CD4-positive, CD25-positive, alpha-beta regulatory T cell (primary cell): ENCODE results near the gene CCBE1. TPM values are rescaled to one million over a fixed set of nuclear protein-coding genes. Genes with fewer than 3 reads are reported as not detected.

Experiments used
- ATAC-seq, 2 donors: fragments of 150-1000 bp; cut with Tn5 transposase; one replicate each; pipeline ENCODE4 v1.10.0; 2021; ENCODE audit warnings: low read depth in 2 of 2, moderate number of reproducible peaks in 2 of 2, moderate library complexity in 1 of 2
- DNase-seq, 3 donors: peaks; one replicate each; pipeline versions ENCODE4 v3.0.0 to v3.0.0-alpha.2; 2012 to 2022; ENCODE audit warnings: mixed read lengths in 1 of 3
- H3K27ac ChIP-seq: one replicate; pipeline ENCODE4 v1.7.0; 2013; ENCODE audit warnings: mild to moderate bottlenecking, low read length; ENCODE audit not compliant: insufficient read depth, poor library complexity, severe bottlenecking
- H3K27me3 ChIP-seq: one replicate; pipeline ENCODE4 v1.7.0; 2013; ENCODE audit warnings: low read length; ENCODE audit not compliant: control insufficient read depth, insufficient read depth
- H3K36me3 ChIP-seq: one replicate; pipeline ENCODE4 v1.7.0; 2013; ENCODE audit warnings: mild to moderate bottlenecking, low read length, moderate library complexity; ENCODE audit not compliant: control insufficient read depth, insufficient read depth
- H3K4me1 ChIP-seq: 2 replicates; pipeline ENCODE4 v1.7.0; 2013; ENCODE audit warnings: mild to moderate bottlenecking, low read length; ENCODE audit not compliant: insufficient read depth, control insufficient read depth, poor library complexity, severe bottlenecking
- H3K4me3 ChIP-seq: one replicate; pipeline ENCODE4 v1.7.0; 2013; ENCODE audit warnings: low read depth, mild to moderate bottlenecking, low read length, moderate library complexity
- H3K9me3 ChIP-seq, 2 experiments: 1 replicate in 1 of 2; 2 replicates in 1 of 2; pipeline ENCODE4 v1.7.0; 2013; ENCODE audit warnings: low read length in 2 of 2, mild to moderate bottlenecking in 1 of 2, moderate library complexity in 1 of 2; ENCODE audit not compliant: control insufficient read depth in 2 of 2
- H3K27ac Mint-ChIP-seq, 3 donors: one replicate each; pipeline ENCODE4 v1.8.0; 2020 to 2022; ENCODE audit warnings: mild to moderate bottlenecking in 3 of 3, mixed read lengths in 3 of 3, moderate library complexity in 2 of 3
- H3K27me3 Mint-ChIP-seq: one replicate; pipeline ENCODE4 v1.8.0; 2022; ENCODE audit warnings: mild to moderate bottlenecking, mixed read lengths
- H3K36me3 Mint-ChIP-seq: one replicate; pipeline ENCODE4 v1.8.0; 2020; ENCODE audit warnings: mixed read lengths
- H3K4me1 Mint-ChIP-seq, 4 donors: one replicate each; pipeline ENCODE4 v1.8.0; 2020 to 2022; ENCODE audit warnings: mixed read lengths in 4 of 4, mild to moderate bottlenecking in 1 of 4
- H3K4me3 Mint-ChIP-seq, 4 donors: one replicate each; pipeline ENCODE4 v1.8.0; 2020 to 2022; ENCODE audit warnings: mild to moderate bottlenecking in 4 of 4, mixed read lengths in 4 of 4, moderate library complexity in 3 of 4
- H3K9me3 Mint-ChIP-seq, 7 donors: one replicate each; pipeline ENCODE4 v1.8.0; 2020 to 2022; ENCODE audit warnings: mixed read lengths in 7 of 7, mild to moderate bottlenecking in 3 of 7, moderate library complexity in 2 of 7
- polyA plus RNA-seq, 4 donors: library from polyadenylated mRNA; unstranded; fragments of 300-500 nt; fragmentation: Illumina TruSeq; gene quantifications; one replicate each; pipeline ENCODE4 v1.2.3, GENCODE V29; 2021
- total RNA-seq: library from RNA; stranded (reverse); gene quantifications from one replicate; pipeline ENCODE4 v1.2.3, GENCODE V29; 2022

Gene CCBE1
- total and polyA plus RNA-seq, 5 donors from 2014 or later: not detected

DNA sequence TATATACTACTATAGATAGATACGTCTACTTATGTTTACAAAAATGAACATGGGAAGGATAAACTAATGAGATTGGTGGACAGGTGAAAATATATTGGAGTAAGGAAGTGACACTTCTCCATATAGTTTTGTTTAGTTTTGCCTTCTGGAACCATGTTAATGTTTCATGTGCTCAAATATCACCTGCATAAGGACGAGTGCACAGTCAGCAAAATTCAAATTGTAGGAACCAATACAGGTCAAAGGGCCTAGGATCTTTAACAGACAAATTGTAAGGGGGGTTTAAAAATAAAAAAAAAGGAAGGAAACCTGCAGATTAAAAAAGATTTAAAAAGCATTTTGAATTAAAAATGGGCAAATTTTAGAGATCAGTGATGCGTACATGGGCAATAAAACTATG lies 104.6 kb downstream of the CCBE1 start:
- Histone ChIP-seq H3K4me1 (no peaks in the 10 kb centered on the region), H3K36me3 (no peaks in the 10 kb centered on the region), H3K4me3 (no peak overlapping the region), H3K27ac (no peak overlapping the region), H3K9me3 (no peaks in the 10 kb centered on the region), H3K27me3 (no peaks in the 10 kb centered on the region)
- Mint-ChIP-seq H3K4me1 (no peaks in the 10 kb centered on the region), H3K36me3 (no peaks in the 10 kb centered on the region), H3K27me3 (peaks cover 13% of the 10 kb centered on the region), H3K9me3 (peaks cover 0 to 2% (median 0%) of the 10 kb centered on the region in 7 donors), H3K27ac (no peak overlapping the region), H3K4me3 (no peak overlapping the region)
- ATAC-seq (no peak), DNase-seq (no peak)

DNA sequence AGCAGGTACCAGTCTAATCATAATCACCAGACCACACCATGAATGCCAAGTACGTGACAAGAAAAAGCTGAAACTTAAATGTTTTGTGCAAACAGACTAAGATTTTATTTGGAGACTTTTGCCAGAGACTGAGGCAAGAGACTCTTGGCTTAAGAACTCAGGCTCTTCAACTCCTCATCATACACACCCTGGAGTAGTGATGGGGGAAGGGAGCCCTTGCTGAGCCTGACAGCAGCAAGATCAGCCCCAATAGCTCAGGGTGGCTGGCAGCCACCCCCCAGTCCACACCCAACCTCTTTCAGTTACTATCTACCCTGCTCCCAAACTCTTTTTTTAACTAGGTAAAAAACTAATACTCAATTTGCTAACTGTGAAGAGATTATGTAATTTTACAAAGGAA lies 114.8 kb downstream of the CCBE1 start:
- DNase-seq: no peak
- Mint-ChIP-seq H3K9me3 (peaks cover 0 to 5% (median 1%) of the 10 kb centered on the region in 7 donors), H3K4me3 (no peak overlapping the region)

DNA sequence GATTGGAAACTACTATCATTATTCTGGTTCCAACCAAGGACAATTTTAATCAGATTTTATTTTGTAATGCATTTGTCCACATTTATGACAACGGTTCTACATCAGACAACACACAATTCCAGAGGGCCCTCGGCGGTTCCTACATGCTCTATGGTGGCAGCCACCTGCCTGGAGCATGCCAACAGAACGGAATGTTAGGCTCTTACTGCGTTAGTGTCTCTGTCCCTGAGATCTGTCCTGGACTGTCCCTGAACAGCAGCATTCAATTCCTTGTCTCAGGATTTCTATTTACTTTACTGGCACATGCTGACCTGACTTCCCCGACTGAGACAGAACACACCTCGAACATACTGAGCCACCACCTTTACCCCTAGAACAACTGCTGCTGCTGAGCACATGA lies 117.7 kb downstream of the CCBE1 start:
- H3K4me1 Mint-ChIP-seq: peaks cover 0 to 2% (median 0%) of the 10 kb centered on the region in 4 donors
- Histone ChIP-seq H3K27ac (no peak overlapping the region), H3K36me3 (no peaks in the 10 kb centered on the region), H3K27me3 (no peaks in the 10 kb centered on the region), H3K4me3 (no peak overlapping the region), H3K4me1 (no peaks in the 10 kb centered on the region), H3K9me3 (no peaks in the 10 kb centered on the region)
- DNase-seq (no peak), ATAC-seq (no peak)
- H3K4me3 Mint-ChIP-seq: no peak overlapping the region
- H3K36me3 Mint-ChIP-seq: no peaks in the 10 kb centered on the region
- H3K27ac Mint-ChIP-seq: no peak overlapping the region
- H3K27me3 Mint-ChIP-seq: no peaks in the 10 kb centered on the region
- peaks cover 0 to 6% (median 2%) of the 10 kb centered on the region in 7 donors for H3K9me3 Mint-ChIP-seq

More for the DNA sequence above, 114.8 kb downstream of the CCBE1 start:
- ATAC-seq: no peak
- H3K4me3 ChIP-seq: no peak overlapping the region
- H3K36me3 ChIP-seq: no peaks in the 10 kb centered on the region
- no peaks in the 10 kb centered on the region for H3K9me3 ChIP-seq
- Mint-ChIP-seq H3K27me3 (no peaks in the 10 kb centered on the region), H3K4me1 (no peaks in the 10 kb centered on the region), H3K27ac (no peak overlapping the region), H3K36me3 (no peaks in the 10 kb centered on the region)
- H3K4me1 ChIP-seq: no peaks in the 10 kb centered on the region
- peaks cover 2% of the 10 kb centered on the region for H3K27me3 ChIP-seq
- no peak overlapping the region for H3K27ac ChIP-seq

DNA sequence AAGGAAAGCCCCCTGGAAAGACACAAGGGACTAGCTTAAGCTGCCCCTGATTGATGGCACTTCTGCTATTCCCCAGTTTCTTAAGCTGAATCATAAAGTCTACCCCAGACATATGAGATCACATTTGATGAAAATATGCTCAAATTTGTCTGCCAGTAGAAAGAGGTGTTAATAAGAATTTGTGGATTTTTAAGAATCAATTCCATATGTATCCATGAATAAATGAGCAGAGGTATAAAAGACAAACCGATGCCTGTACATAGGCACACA lies 119.9 kb downstream of the CCBE1 start:
- Mint-ChIP-seq H3K4me3 (no peak overlapping the region), H3K4me1 (peaks cover 0 to 2% (median 0%) of the 10 kb centered on the region in 4 donors), H3K36me3 (no peaks in the 10 kb centered on the region), H3K27me3 (peaks cover 5% of the 10 kb centered on the region), H3K27ac (no peak overlapping the region), H3K9me3 (peaks cover 0 to 6% (median 2%) of the 10 kb centered on the region in 7 donors)
- no peaks in the 10 kb centered on the region for H3K4me1 ChIP-seq
- H3K27ac ChIP-seq: no peak overlapping the region
- H3K27me3 ChIP-seq: no peaks in the 10 kb centered on the region
- H3K4me3 ChIP-seq: no peak overlapping the region
- ATAC-seq (no peak), DNase-seq (no peak)
- H3K9me3 ChIP-seq: no peaks in the 10 kb centered on the region
- H3K36me3 ChIP-seq: no peaks in the 10 kb centered on the region

DNA sequence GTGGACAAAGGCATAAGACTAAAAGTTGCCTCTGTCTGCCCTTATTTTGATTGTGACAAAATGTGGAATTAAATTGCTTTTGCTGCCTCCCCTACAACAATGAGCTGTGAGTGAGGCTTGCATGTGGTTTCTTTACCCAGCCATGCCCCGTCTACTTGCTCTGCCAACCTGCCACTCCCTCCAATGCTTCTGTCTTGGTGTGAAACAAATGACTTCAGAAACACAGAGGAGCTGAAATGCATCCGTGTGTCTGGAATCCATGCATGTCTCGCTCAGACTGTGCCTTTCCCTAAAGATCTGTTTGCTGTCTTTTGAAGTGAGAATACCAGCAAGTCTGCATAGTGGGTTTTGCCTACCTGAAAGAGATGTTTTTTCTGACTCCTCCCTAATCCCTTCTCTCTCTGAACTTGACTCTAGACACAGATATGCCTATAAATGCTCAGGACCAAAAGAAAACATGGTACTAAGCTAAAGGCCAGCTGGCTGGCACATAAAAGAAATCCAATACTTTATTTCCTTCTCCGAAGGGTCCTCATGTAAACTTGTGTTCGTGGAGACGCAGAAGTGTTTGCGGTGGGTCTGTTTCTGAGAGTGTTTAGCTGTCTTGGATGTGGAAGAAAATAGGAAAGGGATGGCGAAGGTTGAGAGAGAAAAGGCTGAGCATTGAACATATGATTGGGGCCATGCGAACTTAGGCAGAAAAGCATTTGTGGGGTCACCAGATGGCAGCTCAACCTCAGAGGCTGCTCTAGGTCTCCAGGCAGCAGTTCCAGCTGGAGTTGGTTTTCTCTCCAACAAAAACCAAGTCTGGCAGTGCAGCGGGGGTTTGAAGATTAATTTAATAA lies 120.5 kb downstream of the CCBE1 start:
- no peak overlapping the region for H3K4me3 Mint-ChIP-seq
- no peaks in the 10 kb centered on the region for H3K9me3 ChIP-seq
- H3K9me3 Mint-ChIP-seq: peaks cover 0 to 6% (median 1%) of the 10 kb centered on the region in 7 donors
- DNase-seq: no peak
- no peaks in the 10 kb centered on the region for H3K4me1 ChIP-seq
- no peak overlapping the region for H3K27ac Mint-ChIP-seq
- no peaks in the 10 kb centered on the region for H3K36me3 ChIP-seq
- peaks cover 0 to 2% (median 0%) of the 10 kb centered on the region in 4 donors for H3K4me1 Mint-ChIP-seq
- no peak overlapping the region for H3K4me3 ChIP-seq
- no peaks in the 10 kb centered on the region for H3K36me3 Mint-ChIP-seq
- H3K27ac ChIP-seq: no peak overlapping the region
- H3K27me3 Mint-ChIP-seq: peaks cover 5% of the 10 kb centered on the region
- H3K27me3 ChIP-seq: no peaks in the 10 kb centered on the region
- no peak for ATAC-seq

DNA sequence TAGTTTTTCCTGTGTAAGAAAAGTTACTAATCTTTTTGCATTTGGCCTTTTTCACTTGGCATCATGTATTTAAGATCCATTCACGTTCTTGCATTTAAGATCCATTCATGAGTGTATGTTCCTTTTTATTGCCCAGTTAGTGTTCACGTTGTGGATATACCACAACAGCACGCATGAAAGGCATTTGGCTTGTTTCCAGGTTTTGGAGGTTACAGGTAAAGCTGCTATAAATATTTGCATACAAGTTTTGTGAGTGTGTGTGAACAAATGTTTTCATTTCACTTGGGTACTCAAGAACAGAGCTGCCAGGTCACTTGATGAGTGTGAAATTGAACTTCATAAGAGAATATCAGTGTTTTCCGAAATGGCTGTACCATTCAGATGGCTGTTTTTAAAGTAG lies 121.2 kb downstream of the CCBE1 start:
- H3K4me3 Mint-ChIP-seq: no peak overlapping the region
- H3K36me3 ChIP-seq: no peaks in the 10 kb centered on the region
- no peaks in the 10 kb centered on the region for H3K9me3 ChIP-seq
- H3K27me3 Mint-ChIP-seq: peaks cover 10% of the 10 kb centered on the region
- no peaks in the 10 kb centered on the region for H3K27me3 ChIP-seq
- no peak overlapping the region for H3K4me3 ChIP-seq
- DNase-seq: no peak
- no peaks in the 10 kb centered on the region for H3K4me1 ChIP-seq
- H3K27ac ChIP-seq: no peak overlapping the region
- peaks cover 0 to 6% (median 1%) of the 10 kb centered on the region in 7 donors for H3K9me3 Mint-ChIP-seq
- H3K27ac Mint-ChIP-seq: no peak overlapping the region
- H3K4me1 Mint-ChIP-seq: peaks cover 0 to 2% (median 0%) of the 10 kb centered on the region in 4 donors
- no peaks in the 10 kb centered on the region for H3K36me3 Mint-ChIP-seq
- ATAC-seq: no peak

DNA sequence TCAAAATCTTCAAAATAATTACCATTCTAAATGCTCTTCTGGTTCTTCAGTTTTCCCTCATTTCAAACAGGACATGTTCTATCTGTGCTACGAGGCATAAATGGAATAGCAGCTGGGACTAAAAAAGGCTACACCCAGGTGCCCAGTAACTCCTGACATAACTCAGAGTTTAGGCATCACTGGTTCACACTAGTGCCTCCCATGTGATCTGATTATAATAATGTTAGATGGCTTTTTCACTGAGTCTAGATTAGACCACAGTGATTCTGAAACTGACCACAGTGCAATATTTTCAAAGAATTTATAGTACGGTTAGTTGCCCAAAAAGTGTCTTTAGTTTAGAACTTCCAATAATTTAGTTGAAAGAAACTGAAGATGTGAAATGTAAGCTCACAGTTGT lies 123.3 kb downstream of the CCBE1 start:
- Mint-ChIP-seq H3K4me1 (peaks cover 0 to 2% (median under 1%) of the 10 kb centered on the region in 4 donors), H3K27ac (no peak overlapping the region), H3K36me3 (no peaks in the 10 kb centered on the region), H3K4me3 (no peak overlapping the region), H3K27me3 (peaks cover 13% of the 10 kb centered on the region), H3K9me3 (peaks cover 0 to 6% (median 2%) of the 10 kb centered on the region in 7 donors)
- Histone ChIP-seq H3K9me3 (no peaks in the 10 kb centered on the region), H3K4me3 (no peak overlapping the region), H3K27me3 (no peaks in the 10 kb centered on the region), H3K4me1 (no peaks in the 10 kb centered on the region), H3K36me3 (no peaks in the 10 kb centered on the region), H3K27ac (no peak overlapping the region)
- DNase-seq (no peak), ATAC-seq (no peak)

DNA sequence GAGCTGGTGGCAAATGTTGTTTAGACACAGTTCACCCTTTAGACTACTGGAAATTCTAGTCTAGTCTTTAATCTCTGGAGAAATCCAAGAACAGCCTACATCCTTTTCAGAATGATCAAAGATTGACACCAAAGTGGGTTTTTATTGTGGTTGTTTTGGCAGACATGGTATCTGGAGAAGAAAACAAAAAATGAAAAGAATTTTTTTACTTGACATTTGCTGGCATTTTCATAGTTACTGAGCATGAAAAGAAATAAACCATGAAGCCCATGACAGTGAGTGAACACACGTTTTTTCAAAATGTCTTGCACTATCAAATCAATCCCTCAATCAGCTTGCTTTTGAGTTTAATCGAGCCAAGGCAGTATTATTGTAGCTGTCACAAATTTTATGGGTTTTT lies 125.3 kb downstream of the CCBE1 start:
- DNase-seq: no peak
- no peaks in the 10 kb centered on the region for H3K36me3 ChIP-seq

More for the DNA sequence above, 125.3 kb downstream of the CCBE1 start:
- Mint-ChIP-seq H3K9me3 (peaks cover 0 to 4% (median 0%) of the 10 kb centered on the region in 7 donors), H3K4me1 (peaks cover 0 to 3% (median under 1%) of the 10 kb centered on the region in 4 donors), H3K27ac (no peak overlapping the region), H3K36me3 (no peaks in the 10 kb centered on the region), H3K4me3 (no peak overlapping the region), H3K27me3 (peaks cover 15% of the 10 kb centered on the region)
- no peak overlapping the region for H3K4me3 ChIP-seq
- no peak overlapping the region for H3K27ac ChIP-seq
- no peaks in the 10 kb centered on the region for H3K9me3 ChIP-seq
- no peak for ATAC-seq
- H3K4me1 ChIP-seq: no peaks in the 10 kb centered on the region
- H3K27me3 ChIP-seq: no peaks in the 10 kb centered on the region
